Mesodermal cell (in vitro differentiated cells): Measurements from ENCODE around the gene KCNJ1.

Source experiments
- H3K27ac ChIP-seq: 2 replicates; pipeline ENCODE4 v1.7.0; 2013; ENCODE audit warnings: mild to moderate bottlenecking, low read depth, low read length, moderate library complexity; ENCODE audit not compliant: severe bottlenecking
- H3K36me3 ChIP-seq: 2 replicates; pipeline ENCODE4 v1.7.1; 2013; ENCODE audit warnings: mild to moderate bottlenecking, low read length, moderate library complexity; ENCODE audit not compliant: control insufficient read depth, insufficient read depth
- H3K4me1 ChIP-seq: one replicate; pipeline ENCODE4 v1.7.1; 2013; ENCODE audit warnings: mild to moderate bottlenecking, low read length; ENCODE audit not compliant: insufficient read depth, control insufficient read depth, poor library complexity, severe bottlenecking
- H3K4me3 ChIP-seq: 2 replicates; pipeline ENCODE4 v1.7.0; 2013; ENCODE audit warnings: low read length, control low read depth, mild to moderate bottlenecking; ENCODE audit not compliant: insufficient read depth, poor library complexity, severe bottlenecking; ENCODE audit errors: extremely low read depth
- H3K9me3 ChIP-seq: 2 replicates; pipeline ENCODE4 v1.7.1; 2013; ENCODE audit warnings: mild to moderate bottlenecking, low read length, moderate library complexity; ENCODE audit not compliant: control insufficient read depth
- WGBS, 2 experiments: methylation state at CpG; one replicate each; pipeline ENCODE4 v1.1.5; 2013; ENCODE audit warnings: missing lambda C conversion rate in 2 of 2; ENCODE audit not compliant: insufficient coverage in 2 of 2; 5-methylcytosine and 5-hydroxymethylcytosine counted together

Gene KCNJ1

GRCh38 chr11:128862908-128863660 lies 4.0 kb downstream of the KCNJ1 start:
- 94 to 96% methylated on average over 3 to 4 of the region's 4 CpGs for WGBS, 2 experiments
- H3K9me3 ChIP-seq = no peaks in the 10 kb centered on the region
- H3K4me1 ChIP-seq = peaks cover 9% of the 10 kb centered on the region
- H3K4me3 ChIP-seq = no peak overlapping the region
- no peaks in the 10 kb centered on the region for H3K36me3 ChIP-seq
- H3K27ac ChIP-seq = no peak overlapping the region

GRCh38 chr11:128862406-128862805 lies 4.7 kb downstream of the KCNJ1 start:
- H3K4me3 ChIP-seq = no peak overlapping the region
- H3K4me1 ChIP-seq = peaks cover 9% of the 10 kb centered on the region
- H3K9me3 ChIP-seq = no peaks in the 10 kb centered on the region
- no peaks in the 10 kb centered on the region for H3K36me3 ChIP-seq
- H3K27ac ChIP-seq = no peak overlapping the region
- WGBS, 2 experiments = 89 to 100% methylated on average over 4 of the region's 9 CpGs

GRCh38 chr11:128860571-128861361 lies 6.3 kb downstream of the KCNJ1 start:
- Histone ChIP-seq H3K36me3 (no peaks in the 10 kb centered on the region), H3K4me1 (peaks cover 9% of the 10 kb centered on the region), H3K4me3 (no peak overlapping the region), H3K9me3 (no peaks in the 10 kb centered on the region), H3K27ac (no peak overlapping the region)
- 90 to 92% methylated on average over 9 to 13 of the region's 16 CpGs for WGBS, 2 experiments

GRCh38 chr11:128859563-128860441 lies 7.3 kb downstream of the KCNJ1 start:
- H3K4me1 ChIP-seq = peaks cover 9% of the 10 kb centered on the region
- 32 to 35% methylated on average over 28 to 30 of the region's 33 CpGs for WGBS, 2 experiments
- no peaks in the 10 kb centered on the region for H3K36me3 ChIP-seq
- H3K27ac ChIP-seq = no peak overlapping the region
- H3K4me3 ChIP-seq = no peak overlapping the region
- H3K9me3 ChIP-seq = no peaks in the 10 kb centered on the region

- Histone ChIP-seq H3K27ac (no peak overlapping the region), H3K36me3 (no peaks in the 10 kb centered on the region)
These were observed 9.8 kb downstream of the KCNJ1 start for GRCh38 chr11:128857341-128857740.

GRCh38 chr11:128856241-128856640 lies 10.9 kb downstream of the KCNJ1 start:
- H3K4me1 ChIP-seq = no peaks in the 10 kb centered on the region
- no peak overlapping the region for H3K4me3 ChIP-seq
- 94 to 96% methylated on average over 5 to 6 of the region's 6 CpGs for WGBS, 2 experiments
- no peak overlapping the region for H3K27ac ChIP-seq
- H3K36me3 ChIP-seq = no peaks in the 10 kb centered on the region
- no peaks in the 10 kb centered on the region for H3K9me3 ChIP-seq

More at GRCh38 chr11:128857341-128857740, 9.8 kb downstream of the KCNJ1 start:
- no peak overlapping the region for H3K4me3 ChIP-seq
- no peaks in the 10 kb centered on the region for H3K4me1 ChIP-seq
- WGBS, 2 experiments = 100% methylated on average over 2 of the region's 2 CpGs
- no peaks in the 10 kb centered on the region for H3K9me3 ChIP-seq

- no peak overlapping the region for H3K4me3 ChIP-seq
- H3K36me3 ChIP-seq = no peaks in the 10 kb centered on the region
- H3K27ac ChIP-seq = no peak overlapping the region
- WGBS, 2 experiments = 88 to 90% methylated on average over 5 to 7 of the region's 7 CpGs
- H3K9me3 ChIP-seq = no peaks in the 10 kb centered on the region
- no peaks in the 10 kb centered on the region for H3K4me1 ChIP-seq
These were observed 12.3 kb downstream of the KCNJ1 start for GRCh38 chr11:128854841-128855240.

GRCh38 chr11:128853559-128853958 lies 13.5 kb downstream of the KCNJ1 start:
- no peak overlapping the region for H3K27ac ChIP-seq
- H3K36me3 ChIP-seq = no peaks in the 10 kb centered on the region
- no peak overlapping the region for H3K4me3 ChIP-seq
- no peaks in the 10 kb centered on the region for H3K4me1 ChIP-seq
- H3K9me3 ChIP-seq = no peaks in the 10 kb centered on the region
- WGBS, 2 experiments = 88 to 100% methylated on average over 4 to 5 of the region's 6 CpGs

GRCh38 chr11:128852327-128853023 lies 14.6 kb downstream of the KCNJ1 start:
- no peak overlapping the region for H3K4me3 ChIP-seq
- H3K4me1 ChIP-seq = no peaks in the 10 kb centered on the region
- H3K27ac ChIP-seq = no peak overlapping the region
- WGBS, 2 experiments = 93 to 94% methylated on average over 10 to 12 of the region's 13 CpGs
- no peaks in the 10 kb centered on the region for H3K9me3 ChIP-seq
- H3K36me3 ChIP-seq = no peaks in the 10 kb centered on the region
